ENCODE measurements around the gene TSR3.

DNA sequence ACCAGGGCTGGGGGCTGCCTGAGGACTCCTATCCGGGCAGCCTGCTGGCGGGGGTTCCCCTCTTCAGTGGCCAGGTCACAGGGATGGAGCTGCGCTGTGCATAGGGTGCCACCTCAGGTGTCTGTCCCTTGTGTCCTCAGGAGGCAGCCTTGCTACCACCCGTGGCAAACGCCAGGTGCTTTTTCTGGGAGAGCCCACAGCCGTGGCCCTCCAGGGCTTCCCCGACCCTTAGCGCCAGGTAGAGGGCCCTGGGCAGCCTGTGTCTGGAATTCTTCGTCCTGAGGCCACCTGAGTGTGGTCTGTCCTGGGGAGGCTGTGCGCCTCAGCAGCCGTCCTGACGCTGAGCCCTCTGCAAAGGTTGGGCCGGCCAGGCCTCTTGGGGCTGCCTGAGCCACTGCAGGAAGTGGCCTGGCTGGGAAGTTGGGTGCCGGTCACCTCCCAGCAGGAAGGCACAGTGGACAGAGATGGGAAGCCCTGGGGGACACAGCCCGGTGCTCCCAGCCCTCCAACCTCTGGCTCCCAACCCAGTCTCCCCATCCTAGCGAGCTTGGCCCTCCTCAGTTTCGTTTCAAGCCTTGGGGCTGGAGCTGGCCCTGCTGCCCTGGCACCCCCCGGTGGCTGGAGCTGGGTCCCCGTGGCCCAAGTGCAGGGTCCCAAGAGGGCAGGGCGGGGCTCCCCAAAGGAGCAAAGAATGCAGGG, 25.9 kb downstream of the TSR3 start:
- TF ChIP-seq, protein P1, sequence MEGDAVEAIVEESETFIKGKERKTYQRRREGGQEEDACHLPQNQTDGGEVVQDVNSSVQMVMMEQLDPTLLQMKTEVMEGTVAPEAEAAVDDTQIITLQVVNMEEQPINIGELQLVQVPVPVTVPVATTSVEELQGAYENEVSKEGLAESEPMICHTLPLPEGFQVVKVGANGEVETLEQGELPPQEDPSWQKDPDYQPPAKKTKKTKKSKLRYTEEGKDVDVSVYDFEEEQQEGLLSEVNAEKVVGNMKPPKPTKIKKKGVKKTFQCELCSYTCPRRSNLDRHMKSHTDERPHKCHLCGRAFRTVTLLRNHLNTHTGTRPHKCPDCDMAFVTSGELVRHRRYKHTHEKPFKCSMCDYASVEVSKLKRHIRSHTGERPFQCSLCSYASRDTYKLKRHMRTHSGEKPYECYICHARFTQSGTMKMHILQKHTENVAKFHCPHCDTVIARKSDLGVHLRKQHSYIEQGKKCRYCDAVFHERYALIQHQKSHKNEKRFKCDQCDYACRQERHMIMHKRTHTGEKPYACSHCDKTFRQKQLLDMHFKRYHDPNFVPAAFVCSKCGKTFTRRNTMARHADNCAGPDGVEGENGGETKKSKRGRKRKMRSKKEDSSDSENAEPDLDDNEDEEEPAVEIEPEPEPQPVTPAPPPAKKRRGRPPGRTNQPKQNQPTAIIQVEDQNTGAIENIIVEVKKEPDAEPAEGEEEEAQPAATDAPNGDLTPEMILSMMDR (IDR thresholded peaks at IDR 0.05): no peak
- TF ChIP-seq, protein P2, sequence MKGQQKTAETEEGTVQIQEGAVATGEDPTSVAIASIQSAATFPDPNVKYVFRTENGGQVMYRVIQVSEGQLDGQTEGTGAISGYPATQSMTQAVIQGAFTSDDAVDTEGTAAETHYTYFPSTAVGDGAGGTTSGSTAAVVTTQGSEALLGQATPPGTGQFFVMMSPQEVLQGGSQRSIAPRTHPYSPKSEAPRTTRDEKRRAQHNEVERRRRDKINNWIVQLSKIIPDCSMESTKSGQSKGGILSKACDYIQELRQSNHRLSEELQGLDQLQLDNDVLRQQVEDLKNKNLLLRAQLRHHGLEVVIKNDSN (IDR thresholded peaks at IDR 0.05; ENCODE audit: borderline replicate concordance, low read depth): no peak
- TF ChIP-seq TCF12 (IDR thresholded peaks at IDR 0.05): no peak
- TF ChIP-seq EP300 (IDR thresholded peaks at IDR 0.05; ENCODE audit: borderline replicate concordance in 1 of 2, low read depth in 1 of 2, low read length in 1 of 2): no peak
- TF ChIP-seq POLR2AphosphoS5 (IDR thresholded peaks at IDR 0.05; ENCODE audit: low read depth, low read length): 0 out of 2 replicates have a peak, but pooled peaks have one; percentile 13
- TF ChIP-seq, protein P3, sequence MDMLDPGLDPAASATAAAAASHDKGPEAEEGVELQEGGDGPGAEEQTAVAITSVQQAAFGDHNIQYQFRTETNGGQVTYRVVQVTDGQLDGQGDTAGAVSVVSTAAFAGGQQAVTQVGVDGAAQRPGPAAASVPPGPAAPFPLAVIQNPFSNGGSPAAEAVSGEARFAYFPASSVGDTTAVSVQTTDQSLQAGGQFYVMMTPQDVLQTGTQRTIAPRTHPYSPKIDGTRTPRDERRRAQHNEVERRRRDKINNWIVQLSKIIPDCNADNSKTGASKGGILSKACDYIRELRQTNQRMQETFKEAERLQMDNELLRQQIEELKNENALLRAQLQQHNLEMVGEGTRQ (IDR thresholded peaks at IDR 0.05; ENCODE audit: borderline replicate concordance, low read depth, low read length): no peak
- TF ChIP-seq RCOR1 (IDR thresholded peaks at IDR 0.05; ENCODE audit: low read length): no peak
- TF ChIP-seq GATA2 (CRISPR knock-in tag; IDR thresholded peaks at IDR 0.05): no peak
- TF ChIP-seq FOXM1 (IDR thresholded peaks at IDR 0.05; ENCODE audit: low read depth): no peak
- no peak for TF ChIP-seq MXI1 (IDR thresholded peaks at IDR 0.05; ENCODE audit: low read depth, low read length)
- TF ChIP-seq, protein P4, sequence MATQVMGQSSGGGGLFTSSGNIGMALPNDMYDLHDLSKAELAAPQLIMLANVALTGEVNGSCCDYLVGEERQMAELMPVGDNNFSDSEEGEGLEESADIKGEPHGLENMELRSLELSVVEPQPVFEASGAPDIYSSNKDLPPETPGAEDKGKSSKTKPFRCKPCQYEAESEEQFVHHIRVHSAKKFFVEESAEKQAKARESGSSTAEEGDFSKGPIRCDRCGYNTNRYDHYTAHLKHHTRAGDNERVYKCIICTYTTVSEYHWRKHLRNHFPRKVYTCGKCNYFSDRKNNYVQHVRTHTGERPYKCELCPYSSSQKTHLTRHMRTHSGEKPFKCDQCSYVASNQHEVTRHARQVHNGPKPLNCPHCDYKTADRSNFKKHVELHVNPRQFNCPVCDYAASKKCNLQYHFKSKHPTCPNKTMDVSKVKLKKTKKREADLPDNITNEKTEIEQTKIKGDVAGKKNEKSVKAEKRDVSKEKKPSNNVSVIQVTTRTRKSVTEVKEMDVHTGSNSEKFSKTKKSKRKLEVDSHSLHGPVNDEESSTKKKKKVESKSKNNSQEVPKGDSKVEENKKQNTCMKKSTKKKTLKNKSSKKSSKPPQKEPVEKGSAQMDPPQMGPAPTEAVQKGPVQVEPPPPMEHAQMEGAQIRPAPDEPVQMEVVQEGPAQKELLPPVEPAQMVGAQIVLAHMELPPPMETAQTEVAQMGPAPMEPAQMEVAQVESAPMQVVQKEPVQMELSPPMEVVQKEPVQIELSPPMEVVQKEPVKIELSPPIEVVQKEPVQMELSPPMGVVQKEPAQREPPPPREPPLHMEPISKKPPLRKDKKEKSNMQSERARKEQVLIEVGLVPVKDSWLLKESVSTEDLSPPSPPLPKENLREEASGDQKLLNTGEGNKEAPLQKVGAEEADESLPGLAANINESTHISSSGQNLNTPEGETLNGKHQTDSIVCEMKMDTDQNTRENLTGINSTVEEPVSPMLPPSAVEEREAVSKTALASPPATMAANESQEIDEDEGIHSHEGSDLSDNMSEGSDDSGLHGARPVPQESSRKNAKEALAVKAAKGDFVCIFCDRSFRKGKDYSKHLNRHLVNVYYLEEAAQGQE (IDR thresholded peaks at IDR 0.05; ENCODE audit: low read depth, low read length): no peak
- no peak for TF ChIP-seq TAF1 (IDR thresholded peaks at IDR 0.05; ENCODE audit: borderline replicate concordance, low read depth, low read length)
- no peak for TF ChIP-seq JUND (IDR thresholded peaks at IDR 0.05)
- TF ChIP-seq, protein P5, sequence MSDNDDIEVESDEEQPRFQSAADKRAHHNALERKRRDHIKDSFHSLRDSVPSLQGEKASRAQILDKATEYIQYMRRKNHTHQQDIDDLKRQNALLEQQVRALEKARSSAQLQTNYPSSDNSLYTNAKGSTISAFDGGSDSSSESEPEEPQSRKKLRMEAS (IDR thresholded peaks at IDR 0.05; ENCODE audit: low read depth): no peak

Measured in SK-N-SH (cell line).